Fibroblast of peridontal ligament (primary cell): ENCODE results near the gene ZBED4.
"Not testable (repeated sequence)": the region's sequence is repeated elsewhere in the genome, so short reads cannot be mapped to it uniquely, and the experiment has no call there.

Experiments used
- DNase-seq: peaks from one replicate; pipeline ENCODE4 v3.0.0-alpha.2; 2010; ENCODE audit errors: extremely low read depth

ZBED4 gene

DNA sequence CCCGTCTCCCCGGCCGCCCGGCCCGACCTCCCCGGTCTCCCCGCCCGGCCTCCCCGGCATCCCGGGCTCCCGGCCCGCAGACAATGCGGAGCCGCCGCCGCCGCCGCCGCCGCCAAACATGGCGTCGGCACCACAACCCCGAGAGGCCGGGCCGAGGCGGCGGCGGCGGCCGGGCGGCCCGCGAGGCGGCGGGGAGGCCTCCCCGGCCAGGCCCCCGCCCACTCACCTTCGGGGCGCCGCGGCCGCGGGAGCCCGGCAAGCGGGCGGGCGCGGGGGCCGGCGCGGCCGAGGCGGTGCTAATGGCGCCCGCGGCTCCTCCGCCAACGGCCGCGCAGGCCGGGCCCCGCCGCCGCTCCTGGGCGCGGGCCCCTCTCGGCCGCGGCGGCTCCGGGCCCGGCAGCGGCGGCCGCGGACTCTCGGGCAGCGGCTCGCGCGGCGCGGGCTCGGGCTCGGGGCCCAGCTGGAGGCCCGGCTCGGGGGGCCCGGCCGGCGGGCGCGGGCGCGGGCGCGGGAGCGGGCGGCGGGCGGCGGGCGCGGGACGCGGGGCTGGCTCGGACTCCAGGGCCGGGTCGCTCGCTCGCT is 26.3 kb upstream of the ZBED4 start:
- no peak for DNase-seq

GRCh38 chr22:49827853-49828598 is 25.6 kb upstream of the ZBED4 start, which contains the start of gene BRD1:
Gene BRD1 (minus strand): TSS chr22:49827873. CDS start chr22:49824317, 3,556 bp downstream.
- DNase-seq: peak; percentile 42

GRCh38 chr22:49828599-49828965 is 25.1 kb upstream of the ZBED4 start:
- no peak for DNase-seq

GRCh38 chr22:49829044-49829853 is 24.4 kb upstream of the ZBED4 start:
- DNase-seq: no peak

DNA sequence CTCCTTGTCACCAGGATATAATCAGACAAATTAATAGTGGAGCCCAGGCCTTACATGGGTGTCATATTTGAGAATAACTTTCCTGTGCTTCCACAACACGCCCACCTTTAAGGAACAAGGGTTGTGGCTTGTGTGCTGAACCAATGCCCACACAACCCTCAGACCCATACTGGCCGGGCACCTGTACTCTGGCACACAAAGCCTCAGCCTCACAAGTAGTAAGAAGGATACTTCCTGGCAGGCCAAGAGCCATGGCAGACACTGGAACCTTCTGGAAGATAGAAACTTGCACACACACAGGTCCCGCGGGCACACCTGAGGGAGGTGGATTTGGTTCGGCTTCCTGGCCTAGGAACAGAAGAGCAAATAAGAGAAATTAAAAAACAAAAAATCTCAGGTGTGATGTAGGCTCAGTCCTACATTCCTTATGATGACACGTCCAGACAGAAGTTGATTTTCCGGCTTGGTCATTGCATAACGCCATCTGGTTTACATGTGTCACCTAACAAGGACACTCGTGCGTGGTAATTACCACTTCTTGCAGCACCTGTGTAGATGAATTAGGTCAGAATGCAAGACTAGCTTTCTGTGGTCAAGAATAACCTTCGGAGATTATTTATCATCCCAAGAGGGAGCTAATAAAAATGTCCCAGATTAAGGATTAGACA is 20.2 kb upstream of the ZBED4 start:
- no peak for DNase-seq

DNA sequence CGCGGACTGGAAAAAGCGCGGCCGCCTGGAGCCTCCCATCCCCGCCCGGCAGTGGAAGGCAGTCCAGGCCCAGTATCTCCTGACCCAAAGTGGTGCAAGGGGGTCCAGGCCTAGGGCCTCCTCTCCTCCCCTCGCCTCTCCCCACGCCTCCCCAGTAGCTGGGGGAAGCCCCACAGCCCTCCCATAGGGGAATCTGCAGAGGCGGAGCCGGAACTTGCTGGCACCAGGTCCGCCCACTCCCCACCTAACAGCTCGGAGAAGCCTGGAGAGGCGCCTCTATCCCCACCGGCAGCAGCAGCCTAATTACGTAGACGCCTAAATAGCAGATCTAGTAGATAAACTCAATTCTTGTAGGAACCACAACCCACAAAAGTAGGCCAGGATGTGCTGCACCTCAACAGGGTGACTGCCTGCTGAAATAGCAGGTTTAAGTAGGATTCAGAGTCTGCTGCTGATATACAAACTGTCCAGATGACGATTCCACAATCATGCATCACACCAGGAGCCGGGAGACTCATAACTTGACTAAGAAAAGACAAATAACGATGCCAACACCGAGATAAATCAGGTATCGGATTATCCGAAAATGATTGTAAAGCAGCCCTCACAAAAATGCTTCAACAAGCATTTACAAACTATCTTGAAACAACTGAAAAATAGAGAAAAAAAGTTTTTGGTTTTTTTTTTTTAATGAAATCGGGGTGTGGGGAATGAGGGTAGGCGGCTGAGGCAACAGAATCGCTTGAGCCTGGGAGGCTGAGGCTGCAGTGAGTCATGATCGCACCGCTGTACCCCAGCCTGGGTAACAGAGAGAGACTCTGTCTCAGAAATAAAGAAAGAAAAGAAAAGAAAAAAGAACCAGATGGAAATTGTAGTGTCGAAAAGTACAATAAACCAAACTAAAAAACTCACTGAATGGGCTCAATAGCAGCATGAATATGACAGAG is 14.6 kb upstream of the ZBED4 start:
- DNase-seq: no peak

- DNase-seq: no peak
These were observed 8.4 kb upstream of the ZBED4 start for GRCh38 chr22:49845241-49845640.

GRCh38 chr22:49845666-49846459 is 7.8 kb upstream of the ZBED4 start:
- no peak for DNase-seq

- DNase-seq: no peak
These were observed 5.6 kb upstream of the ZBED4 start for GRCh38 chr22:49847751-49848689.

GRCh38 chr22:49848690-49849160 is 4.9 kb upstream of the ZBED4 start:
- no peak for DNase-seq

GRCh38 chr22:49849161-49850020 is 4.3 kb upstream of the ZBED4 start:
- no peak for DNase-seq

- no peak for DNase-seq
These were observed 3.4 kb upstream of the ZBED4 start for GRCh38 chr22:49850021-49850911.

GRCh38 chr22:49850959-49851802 is 2.5 kb upstream of the ZBED4 start:
- DNase-seq: no peak

DNA sequence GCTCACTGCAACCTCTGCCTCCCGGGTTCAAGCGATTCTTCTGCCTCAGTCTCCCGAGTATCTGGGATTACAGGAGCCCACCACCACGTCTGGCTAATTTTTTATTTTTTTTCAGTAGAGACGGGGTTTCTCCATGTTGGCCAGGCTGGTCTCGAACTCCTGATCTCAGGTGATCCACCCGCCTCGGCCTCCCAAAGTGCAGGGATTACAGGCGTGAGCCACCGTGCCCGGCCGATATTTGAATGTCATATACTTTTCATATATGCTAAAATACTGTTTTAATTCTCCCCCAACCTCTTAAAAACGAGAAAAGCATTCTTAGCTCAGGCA is 1.1 kb upstream of the ZBED4 start:
- DNase-seq: not testable (repeated sequence)

DNA sequence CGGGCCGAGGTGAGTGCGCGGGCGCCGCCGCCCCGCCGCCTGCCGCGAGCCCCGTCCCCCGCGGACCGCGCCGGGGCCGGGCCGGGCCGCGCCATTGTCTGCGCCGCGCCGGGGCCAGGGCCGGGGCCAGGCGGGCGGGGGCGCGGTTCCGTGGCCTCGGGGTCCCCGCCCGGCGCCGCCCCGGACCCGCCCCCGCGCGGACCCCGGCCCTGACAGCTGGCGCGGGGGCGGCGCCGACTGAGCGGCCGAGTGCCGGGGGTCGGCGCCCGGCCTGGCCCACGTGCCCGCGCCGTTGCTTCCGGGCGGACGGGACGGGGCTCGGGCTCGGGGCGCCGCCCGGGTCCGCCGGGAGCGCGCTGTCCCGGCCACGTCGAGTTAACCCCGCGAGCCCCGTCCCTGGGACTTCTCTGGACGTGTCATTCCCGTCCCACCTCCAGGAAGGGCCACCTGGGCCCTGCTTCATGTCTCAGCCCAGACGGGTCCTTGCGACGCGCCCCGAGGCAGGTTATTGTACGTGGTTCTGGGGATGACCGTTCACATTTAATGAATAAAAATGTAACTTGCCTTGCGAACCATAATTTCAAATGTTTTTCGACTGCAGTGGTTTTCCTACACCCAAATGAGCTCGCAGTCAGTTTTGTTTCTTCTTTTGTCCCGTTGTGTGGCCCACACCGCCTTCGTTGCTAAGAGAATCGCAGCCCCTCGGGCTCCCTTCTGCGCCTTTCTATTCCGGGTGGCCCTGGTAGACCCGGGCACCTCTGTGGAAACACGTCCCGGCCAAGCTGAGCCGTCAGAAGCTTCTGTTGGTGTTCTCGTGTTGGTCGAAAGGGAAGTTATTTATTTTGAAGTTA is 562 bp downstream of the ZBED4 start:
- DNase-seq: peak; percentile 41
